ENCODE data around the gene EGFL6. TPM values are rescaled to one million over a fixed set of nuclear protein-coding genes. Genes with fewer than 3 reads are reported as not detected.

Gene EGFL6, protein sequence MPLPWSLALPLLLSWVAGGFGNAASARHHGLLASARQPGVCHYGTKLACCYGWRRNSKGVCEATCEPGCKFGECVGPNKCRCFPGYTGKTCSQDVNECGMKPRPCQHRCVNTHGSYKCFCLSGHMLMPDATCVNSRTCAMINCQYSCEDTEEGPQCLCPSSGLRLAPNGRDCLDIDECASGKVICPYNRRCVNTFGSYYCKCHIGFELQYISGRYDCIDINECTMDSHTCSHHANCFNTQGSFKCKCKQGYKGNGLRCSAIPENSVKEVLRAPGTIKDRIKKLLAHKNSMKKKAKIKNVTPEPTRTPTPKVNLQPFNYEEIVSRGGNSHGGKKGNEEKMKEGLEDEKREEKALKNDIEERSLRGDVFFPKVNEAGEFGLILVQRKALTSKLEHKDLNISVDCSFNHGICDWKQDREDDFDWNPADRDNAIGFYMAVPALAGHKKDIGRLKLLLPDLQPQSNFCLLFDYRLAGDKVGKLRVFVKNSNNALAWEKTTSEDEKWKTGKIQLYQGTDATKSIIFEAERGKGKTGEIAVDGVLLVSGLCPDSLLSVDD
- polyA plus RNA-seq (2012; ENCODE audit: low read depth, missing spikeins) = not detected

DNA sequence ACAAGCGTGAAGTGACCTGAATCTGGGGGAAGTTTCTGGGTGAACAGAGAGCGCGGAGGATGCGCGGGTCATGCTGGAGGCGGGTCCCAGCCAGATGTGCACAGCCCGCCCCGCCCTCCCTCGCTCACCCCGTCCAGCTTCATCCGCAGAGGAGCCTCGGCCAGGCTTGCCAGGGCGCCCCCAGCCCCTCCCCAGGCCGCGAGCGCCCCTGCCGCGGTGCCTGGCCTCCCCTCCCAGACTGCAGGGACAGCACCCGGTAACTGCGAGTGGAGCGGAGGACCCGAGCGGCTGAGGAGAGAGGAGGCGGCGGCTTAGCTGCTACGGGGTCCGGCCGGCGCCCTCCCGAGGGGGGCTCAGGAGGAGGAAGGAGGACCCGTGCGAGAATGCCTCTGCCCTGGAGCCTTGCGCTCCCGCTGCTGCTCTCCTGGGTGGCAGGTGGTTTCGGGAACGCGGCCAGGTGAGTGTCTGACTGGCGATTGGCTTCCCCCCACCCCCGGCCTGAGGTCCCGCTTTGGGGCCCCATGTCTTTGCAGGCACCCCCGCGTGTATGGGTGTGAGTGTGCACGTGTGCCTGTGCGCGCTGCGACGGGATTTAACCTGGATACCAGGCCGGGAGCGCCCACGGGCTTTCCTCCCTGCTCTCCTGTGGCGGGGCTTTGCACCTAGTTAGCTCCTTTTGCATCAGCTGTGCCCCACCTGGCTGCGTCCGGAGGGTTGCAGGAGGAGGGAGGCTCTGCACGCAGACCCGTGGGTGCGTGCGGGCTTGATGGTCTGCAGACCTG is at the start of gene EGFL6:
TSS of gene EGFL6 (plus strand) at position 123 of the 782 bp plus-strand sequence. CDS start at position 384, 261 bp downstream.
- FAIRE-seq = no peak
- peak; percentile 2 for DNase-seq (ENCODE audit: insufficient read length, low spot score)

DNA sequence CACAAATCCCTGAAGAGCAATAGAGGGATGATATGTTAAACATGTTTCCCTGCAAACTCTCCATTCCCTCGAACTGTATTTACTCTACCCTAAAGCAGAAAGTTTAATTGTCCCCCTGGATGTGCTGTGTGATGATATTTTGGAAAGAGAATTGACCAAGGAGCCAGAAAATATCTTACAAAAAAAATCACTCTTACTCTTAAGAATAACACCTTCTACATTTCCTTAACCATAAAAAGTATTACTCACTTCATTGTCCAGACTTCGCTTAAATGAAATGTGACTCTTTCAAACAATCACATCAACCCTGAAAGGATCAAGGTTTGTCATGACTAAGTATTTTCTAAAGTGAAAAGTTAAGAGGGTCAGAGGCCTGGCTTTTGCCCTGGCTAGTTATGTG is 49.0 kb upstream of the EGFL6 start:
- DNase-seq (ENCODE audit: insufficient read length, low spot score) (no peak), FAIRE-seq (no peak)
- no peak for TF ChIP-seq POLR2AphosphoS5 (IDR thresholded peaks at IDR 0.05; ENCODE audit: low read depth, low read length)
- TF ChIP-seq POLR2A (IDR thresholded peaks at IDR 0.05; ENCODE audit: low read depth, low read length) = no peak
- no peak for TF ChIP-seq SPI1 (IDR thresholded peaks at IDR 0.05; ENCODE audit: low read depth, low read length)
- TF ChIP-seq TAF1 (IDR thresholded peaks at IDR 0.05; ENCODE audit: low read depth, low read length) = no peak
- TF ChIP-seq POU2F2 (IDR thresholded peaks at IDR 0.05; ENCODE audit: low read depth, low read length) = no peak
- no peak for TF ChIP-seq PAX5 (IDR thresholded peaks at IDR 0.05; ENCODE audit: insufficient read depth, low read length, severe bottlenecking)

More for the DNA sequence above, at the start of gene EGFL6:
- TF ChIP-seq SPI1 (IDR thresholded peaks at IDR 0.05; ENCODE audit: low read depth, low read length) (no peak), PAX5 (IDR thresholded peaks at IDR 0.05; ENCODE audit: insufficient read depth, low read length, severe bottlenecking) (no peak), POLR2AphosphoS5 (IDR thresholded peaks at IDR 0.05; ENCODE audit: low read depth, low read length) (no peak), POU2F2 (IDR thresholded peaks at IDR 0.05; ENCODE audit: low read depth, low read length) (no peak), TAF1 (IDR thresholded peaks at IDR 0.05; ENCODE audit: low read depth, low read length) (no peak), POLR2A (IDR thresholded peaks at IDR 0.05; ENCODE audit: low read depth, low read length) (no peak)

DNA sequence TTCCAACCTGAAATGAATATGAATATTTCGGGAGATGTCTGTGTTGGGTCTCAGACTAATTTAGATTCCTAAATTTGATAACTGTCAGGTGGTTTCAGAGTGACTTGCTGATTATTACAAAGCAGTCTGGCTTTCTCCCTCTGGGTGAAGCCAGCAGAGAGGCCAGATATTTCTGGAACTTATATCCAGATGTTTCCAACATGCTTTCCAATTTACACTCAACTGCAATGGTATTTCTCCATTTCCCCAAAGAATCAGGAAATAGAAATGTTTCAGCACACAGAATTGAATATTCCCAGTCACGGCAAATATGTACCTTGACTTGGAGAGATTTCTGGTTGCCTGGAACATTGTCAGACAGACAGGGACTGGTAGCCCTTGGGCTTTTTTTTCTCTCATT is 48.5 kb upstream of the EGFL6 start:
- TF ChIP-seq PAX5 (IDR thresholded peaks at IDR 0.05; ENCODE audit: insufficient read depth, low read length, severe bottlenecking) (no peak), TAF1 (IDR thresholded peaks at IDR 0.05; ENCODE audit: low read depth, low read length) (no peak), POLR2AphosphoS5 (IDR thresholded peaks at IDR 0.05; ENCODE audit: low read depth, low read length) (no peak), POU2F2 (IDR thresholded peaks at IDR 0.05; ENCODE audit: low read depth, low read length) (no peak), POLR2A (IDR thresholded peaks at IDR 0.05; ENCODE audit: low read depth, low read length) (no peak), SPI1 (IDR thresholded peaks at IDR 0.05; ENCODE audit: low read depth, low read length) (no peak)
- FAIRE-seq = no peak
- no peak for DNase-seq (ENCODE audit: insufficient read length, low spot score)

DNA sequence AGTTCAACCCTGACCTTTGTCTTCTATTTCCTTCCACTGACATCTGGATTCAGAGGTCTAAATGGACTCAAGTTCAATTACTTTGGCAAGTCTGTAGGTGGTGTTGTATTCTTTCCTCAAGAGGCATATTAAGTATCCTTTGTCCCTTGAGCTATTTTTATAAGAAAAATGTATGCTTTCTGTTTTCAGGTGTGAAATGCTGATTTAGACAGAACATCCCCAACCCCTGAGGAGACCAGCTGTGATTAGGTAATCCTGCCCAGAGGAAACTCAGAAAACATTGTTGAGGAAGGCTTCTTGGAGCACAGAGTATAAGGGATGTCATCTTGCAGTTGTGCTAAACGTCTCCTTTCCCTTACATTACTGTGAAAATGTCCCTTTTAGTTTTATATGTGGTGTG is 46.6 kb upstream of the EGFL6 start:
- FAIRE-seq (no peak), DNase-seq (ENCODE audit: insufficient read length, low spot score) (no peak)
- TF ChIP-seq POLR2AphosphoS5 (IDR thresholded peaks at IDR 0.05; ENCODE audit: low read depth, low read length) = no peak
- no peak for TF ChIP-seq POU2F2 (IDR thresholded peaks at IDR 0.05; ENCODE audit: low read depth, low read length)

DNA sequence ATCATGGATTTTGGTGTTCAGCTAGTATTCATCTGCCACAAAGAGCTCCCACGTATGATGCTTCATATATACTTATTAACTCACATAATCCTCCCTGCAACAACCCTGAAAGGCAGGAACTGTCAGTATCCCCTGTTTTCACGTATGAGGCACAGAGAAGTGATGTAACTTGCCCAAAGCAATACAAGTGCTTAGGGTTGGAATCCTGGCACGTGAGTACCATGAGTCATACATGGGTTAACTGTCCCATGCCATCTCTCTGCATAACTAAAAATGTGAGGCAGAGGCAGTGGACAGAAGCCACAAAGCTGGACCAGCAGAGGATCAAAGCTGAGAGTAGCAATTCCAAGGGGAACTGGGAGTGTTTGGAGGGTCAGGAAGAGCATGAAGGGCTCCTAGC is 35.7 kb upstream of the EGFL6 start:
- DNase-seq (ENCODE audit: insufficient read length, low spot score) = no peak
- FAIRE-seq = no peak
- TF ChIP-seq PAX5 (IDR thresholded peaks at IDR 0.05; ENCODE audit: insufficient read depth, low read length, severe bottlenecking) (no peak), POU2F2 (IDR thresholded peaks at IDR 0.05; ENCODE audit: low read depth, low read length) (no peak), POLR2AphosphoS5 (IDR thresholded peaks at IDR 0.05; ENCODE audit: low read depth, low read length) (no peak), POLR2A (IDR thresholded peaks at IDR 0.05; ENCODE audit: low read depth, low read length) (no peak), TAF1 (IDR thresholded peaks at IDR 0.05; ENCODE audit: low read depth, low read length) (no peak), SPI1 (IDR thresholded peaks at IDR 0.05; ENCODE audit: low read depth, low read length) (no peak)

DNA sequence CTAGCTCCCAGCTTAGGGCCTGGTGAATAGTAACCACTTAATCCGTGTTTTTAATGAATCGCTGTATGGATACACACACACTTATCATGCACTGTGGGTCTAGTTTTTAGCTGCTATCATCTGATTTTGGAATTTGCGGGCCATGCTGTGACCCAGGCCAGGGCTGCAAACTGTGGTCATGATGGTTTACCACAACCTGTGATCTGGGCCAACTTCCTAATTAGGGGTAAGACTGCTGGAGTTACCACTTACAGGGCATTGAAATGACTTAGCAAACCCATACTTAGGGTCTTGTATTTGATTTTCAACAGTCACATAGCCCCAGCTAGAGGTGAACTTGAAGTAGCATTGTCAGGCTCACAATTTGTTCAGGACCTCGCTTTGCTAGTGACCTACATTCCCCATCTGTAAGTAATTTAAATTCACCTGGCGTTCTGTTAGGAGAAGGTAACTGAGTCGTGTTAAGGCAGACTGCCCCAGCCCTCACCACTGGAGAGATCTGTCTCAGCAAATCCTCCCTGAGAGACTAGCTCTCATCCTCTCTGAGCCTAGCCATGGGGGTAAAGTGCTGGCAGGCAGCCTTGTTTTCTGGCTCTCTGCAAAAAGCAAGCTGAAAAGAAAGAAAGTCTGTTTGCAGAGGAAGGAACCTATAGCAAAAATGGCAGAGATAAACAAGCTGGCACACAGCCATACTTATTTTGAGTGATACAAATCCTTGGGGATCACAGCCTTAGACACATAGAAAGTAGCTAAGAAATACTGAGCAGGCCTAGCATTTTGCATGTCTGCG is 33.8 kb upstream of the EGFL6 start:
- TF ChIP-seq POLR2AphosphoS5 (IDR thresholded peaks at IDR 0.05; ENCODE audit: low read depth, low read length) (no peak), TAF1 (IDR thresholded peaks at IDR 0.05; ENCODE audit: low read depth, low read length) (no peak), SPI1 (IDR thresholded peaks at IDR 0.05; ENCODE audit: low read depth, low read length) (no peak), POU2F2 (IDR thresholded peaks at IDR 0.05; ENCODE audit: low read depth, low read length) (no peak), POLR2A (IDR thresholded peaks at IDR 0.05; ENCODE audit: low read depth, low read length) (no peak), PAX5 (IDR thresholded peaks at IDR 0.05; ENCODE audit: insufficient read depth, low read length, severe bottlenecking) (no peak)
- DNase-seq (ENCODE audit: insufficient read length, low spot score) = no peak
- peak; percentile 66 for FAIRE-seq

DNA sequence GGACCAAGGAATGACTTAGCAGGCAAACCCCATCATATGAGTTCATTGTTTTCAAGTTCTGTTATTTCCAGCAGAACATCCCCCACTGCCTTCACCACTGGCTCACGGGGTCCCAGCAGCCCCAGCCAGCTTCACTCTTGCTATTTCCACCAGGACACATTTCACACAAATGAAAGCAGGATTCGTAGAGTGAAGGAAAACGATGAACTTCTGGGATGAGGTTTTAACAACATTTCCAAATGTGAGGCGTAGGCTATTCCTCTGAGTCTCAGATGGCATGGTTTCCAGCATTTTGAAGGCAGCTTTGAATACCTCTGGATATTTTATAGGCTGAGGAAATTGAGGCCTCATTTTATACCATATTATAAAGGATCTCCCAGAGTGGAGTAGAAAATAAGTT is 32.9 kb upstream of the EGFL6 start:
- DNase-seq (ENCODE audit: insufficient read length, low spot score) (no peak), FAIRE-seq (no peak)
- TF ChIP-seq TAF1 (IDR thresholded peaks at IDR 0.05; ENCODE audit: low read depth, low read length) = no peak
- no peak for TF ChIP-seq POLR2A (IDR thresholded peaks at IDR 0.05; ENCODE audit: low read depth, low read length)
- TF ChIP-seq POLR2AphosphoS5 (IDR thresholded peaks at IDR 0.05; ENCODE audit: low read depth, low read length) = no peak
- no peak for TF ChIP-seq POU2F2 (IDR thresholded peaks at IDR 0.05; ENCODE audit: low read depth, low read length)
- no peak for TF ChIP-seq PAX5 (IDR thresholded peaks at IDR 0.05; ENCODE audit: insufficient read depth, low read length, severe bottlenecking)

DNA sequence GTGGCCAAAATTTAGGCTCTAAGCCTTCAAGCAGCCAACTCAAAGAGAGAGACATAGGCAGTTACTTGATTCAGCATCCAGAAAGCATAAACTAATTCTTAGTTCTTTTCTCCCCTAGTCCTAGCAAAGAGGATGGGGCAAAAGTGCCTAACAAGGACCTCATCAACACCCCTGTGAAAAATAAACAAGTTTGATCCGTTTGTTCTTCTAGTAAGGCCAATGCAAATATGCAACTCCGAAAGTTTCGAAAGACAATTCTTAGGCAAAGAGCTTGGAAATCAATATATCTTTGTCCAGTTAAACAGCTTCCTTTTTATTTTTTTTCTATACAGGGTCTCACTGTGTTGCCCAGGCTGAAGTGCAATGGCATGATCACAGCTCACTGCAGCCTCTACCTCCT is 31.0 kb upstream of the EGFL6 start:
- FAIRE-seq = no peak
- DNase-seq (ENCODE audit: insufficient read length, low spot score) = no peak
- TF ChIP-seq POLR2A (IDR thresholded peaks at IDR 0.05; ENCODE audit: low read depth, low read length) (no peak), TAF1 (IDR thresholded peaks at IDR 0.05; ENCODE audit: low read depth, low read length) (no peak), POLR2AphosphoS5 (IDR thresholded peaks at IDR 0.05; ENCODE audit: low read depth, low read length) (no peak), POU2F2 (IDR thresholded peaks at IDR 0.05; ENCODE audit: low read depth, low read length) (no peak), SPI1 (IDR thresholded peaks at IDR 0.05; ENCODE audit: low read depth, low read length) (no peak), PAX5 (IDR thresholded peaks at IDR 0.05; ENCODE audit: insufficient read depth, low read length, severe bottlenecking) (no peak)

All from GM12891 (cell line).